ENCODE data around the gene CELF2.

Gene CELF2

DNA sequence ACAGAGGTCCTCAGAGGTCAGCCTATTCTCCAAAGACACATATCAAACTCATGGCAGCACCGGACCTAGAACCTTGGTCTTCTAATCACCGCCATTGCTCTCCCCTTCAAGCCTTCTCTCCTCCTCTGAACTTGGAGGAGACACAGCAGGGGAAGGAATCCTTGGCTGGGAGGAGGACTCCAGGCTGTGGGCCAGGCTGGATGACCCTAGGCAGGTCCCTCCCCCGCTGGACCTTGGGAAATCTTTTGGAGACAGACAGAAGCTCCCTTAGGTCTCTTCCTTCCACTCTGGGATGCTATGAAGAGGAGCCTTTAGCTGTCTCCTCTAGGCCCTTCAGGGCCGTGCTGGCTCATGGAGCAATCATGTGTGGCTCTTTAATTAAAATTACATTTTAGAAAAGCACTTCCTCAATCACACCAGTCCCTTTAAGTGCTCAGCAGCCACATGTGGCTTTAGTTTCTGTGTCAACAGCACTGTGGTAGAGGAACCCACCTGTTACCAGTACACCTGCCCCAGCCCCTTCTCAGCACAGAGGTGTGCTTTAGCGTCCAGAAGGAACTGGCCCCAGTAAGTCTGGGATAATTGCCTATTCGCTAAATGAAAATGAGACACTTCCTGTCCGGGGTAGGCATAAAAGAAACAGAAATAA lies 238.2 kb downstream of the CELF2 start:
- no peak for DNase-seq

- DNase-seq: no peak
Observed at GRCh38 chr10:11256896-11257295, 239.2 kb downstream of the CELF2 start.

DNA sequence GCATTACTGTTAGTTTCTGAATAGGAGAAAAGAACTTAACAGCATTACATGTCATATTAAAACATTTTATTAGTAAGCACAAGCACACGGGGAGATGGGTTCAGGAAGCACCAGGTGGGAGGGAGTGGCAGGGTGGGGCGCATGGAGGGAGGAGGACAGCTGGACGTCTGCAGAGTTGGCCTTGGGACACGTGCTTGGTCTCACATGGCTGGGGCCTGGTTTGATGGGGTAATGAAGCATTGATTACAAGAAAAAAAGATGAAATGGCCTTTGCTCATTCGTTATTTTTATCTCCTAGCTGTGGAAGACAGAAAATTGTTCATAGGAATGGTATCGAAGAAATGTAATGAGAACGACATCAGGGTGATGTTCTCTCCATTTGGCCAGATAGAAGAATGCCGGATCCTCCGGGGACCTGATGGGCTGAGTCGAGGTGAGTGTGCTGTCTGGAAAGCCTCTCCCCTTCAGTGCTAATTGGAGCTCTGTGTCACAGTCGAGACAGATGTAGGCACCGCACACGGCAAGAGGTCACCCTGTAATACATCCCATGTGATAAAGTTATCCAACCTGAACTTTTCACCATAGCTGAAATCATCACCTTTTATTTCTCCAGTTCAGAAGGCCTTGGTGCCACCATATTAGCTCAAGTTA lies 239.9 kb downstream of the CELF2 start:
- DNase-seq: no peak

DNA sequence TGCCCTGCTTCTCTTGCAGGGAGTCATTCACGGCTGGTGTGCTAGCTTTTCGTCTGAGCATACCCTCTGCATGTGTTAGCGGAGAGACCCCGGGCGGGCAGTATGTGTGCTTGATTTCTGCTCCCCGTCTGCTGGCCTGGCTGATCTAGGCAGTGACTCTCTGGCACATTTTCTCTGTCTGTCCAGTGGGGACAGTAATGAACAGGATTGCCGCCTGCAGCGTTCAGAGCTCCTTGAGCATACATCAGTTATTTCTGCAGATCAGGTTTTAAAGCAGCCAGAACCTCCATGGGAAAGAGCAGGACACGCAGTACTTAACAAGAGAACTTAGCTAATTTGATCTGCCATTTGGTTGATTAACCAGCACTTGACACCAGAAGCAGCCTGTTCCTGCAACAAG lies 242.5 kb downstream of the CELF2 start:
- no peak for DNase-seq

DNA sequence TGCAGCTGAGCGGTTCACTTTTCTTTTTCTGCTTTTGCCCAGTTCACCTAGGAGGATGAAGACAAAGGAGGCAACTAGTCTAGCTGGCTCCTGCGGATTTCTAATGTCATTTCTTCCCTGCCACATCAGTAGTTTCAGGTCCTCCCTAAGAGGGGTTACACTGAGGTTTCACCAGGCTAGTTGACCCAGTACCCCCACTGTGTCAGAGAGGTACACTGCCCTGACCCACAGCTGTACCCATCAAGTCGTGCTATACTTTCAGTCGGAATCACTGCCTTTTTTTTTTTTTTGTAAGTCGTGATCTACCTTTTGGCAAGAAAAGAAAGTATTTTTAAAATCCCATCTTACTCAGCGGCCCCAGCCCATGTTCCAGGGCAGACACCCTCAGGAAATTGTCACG lies 243.5 kb downstream of the CELF2 start:
- DNase-seq: no peak

GRCh38 chr10:11261687-11262493 lies 244.2 kb downstream of the CELF2 start:
- DNase-seq: no peak

GRCh38 chr10:11262494-11263345 lies 245.0 kb downstream of the CELF2 start:
- DNase-seq: no peak

- no peak for DNase-seq
Observed at GRCh38 chr10:11263767-11264166, 246.1 kb downstream of the CELF2 start.

DNA sequence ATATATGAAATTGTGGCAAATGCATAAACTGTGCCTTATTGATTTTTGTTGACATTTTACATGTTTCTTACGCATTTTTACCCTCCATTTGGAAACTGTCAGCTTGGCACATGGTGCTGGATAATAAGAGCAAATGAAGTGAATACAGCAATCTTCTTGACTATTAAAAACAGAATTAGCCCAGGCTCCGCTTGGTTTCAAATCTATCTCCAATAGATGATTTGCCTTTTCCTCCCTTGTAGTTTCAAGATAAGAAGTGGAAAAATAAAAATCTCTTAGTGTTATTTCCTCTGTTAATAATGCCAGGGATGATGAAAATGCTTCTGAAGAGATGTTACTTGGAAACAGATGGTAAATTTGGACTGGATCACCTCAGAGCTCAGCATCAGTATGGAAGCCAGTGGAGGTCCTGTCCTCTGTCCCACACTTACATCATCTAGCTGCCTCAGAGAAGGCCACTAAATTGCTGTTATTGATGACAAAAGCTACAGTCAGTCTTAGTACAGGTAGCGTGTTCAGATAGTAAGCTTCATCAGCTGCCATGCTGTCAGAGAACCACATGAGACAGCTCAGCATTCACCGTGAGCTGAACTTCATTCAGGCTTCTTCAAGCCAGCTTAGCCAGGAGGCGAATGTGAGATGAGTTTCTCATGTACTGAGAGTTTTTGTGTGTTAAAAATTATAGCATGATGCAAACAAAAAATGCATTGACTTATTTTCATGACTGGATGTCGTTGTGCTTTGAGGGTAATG lies 246.8 kb downstream of the CELF2 start:
- no peak for DNase-seq

DNA sequence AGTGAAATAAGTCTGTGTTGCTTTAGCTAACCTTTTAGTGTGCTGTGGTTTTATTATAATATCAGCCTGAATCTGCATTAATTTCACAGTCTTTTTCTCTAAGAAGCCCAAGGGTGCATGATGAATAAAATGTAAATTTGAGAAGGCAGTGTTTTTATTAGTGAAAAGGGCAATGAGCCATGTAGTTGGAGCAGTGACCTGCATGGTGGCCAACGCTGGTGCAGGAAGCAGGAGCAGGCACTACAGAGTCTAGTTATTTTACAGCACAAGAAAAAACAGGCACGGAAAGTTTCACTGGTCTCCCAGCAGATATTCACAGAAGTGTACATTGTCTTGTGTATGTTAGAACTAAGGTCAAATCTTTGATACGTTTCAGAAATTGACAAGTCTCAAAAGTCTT lies 247.8 kb downstream of the CELF2 start:
- no peak for DNase-seq

- no peak for DNase-seq
Observed at GRCh38 chr10:11266426-11266825, 248.8 kb downstream of the CELF2 start.

DNA sequence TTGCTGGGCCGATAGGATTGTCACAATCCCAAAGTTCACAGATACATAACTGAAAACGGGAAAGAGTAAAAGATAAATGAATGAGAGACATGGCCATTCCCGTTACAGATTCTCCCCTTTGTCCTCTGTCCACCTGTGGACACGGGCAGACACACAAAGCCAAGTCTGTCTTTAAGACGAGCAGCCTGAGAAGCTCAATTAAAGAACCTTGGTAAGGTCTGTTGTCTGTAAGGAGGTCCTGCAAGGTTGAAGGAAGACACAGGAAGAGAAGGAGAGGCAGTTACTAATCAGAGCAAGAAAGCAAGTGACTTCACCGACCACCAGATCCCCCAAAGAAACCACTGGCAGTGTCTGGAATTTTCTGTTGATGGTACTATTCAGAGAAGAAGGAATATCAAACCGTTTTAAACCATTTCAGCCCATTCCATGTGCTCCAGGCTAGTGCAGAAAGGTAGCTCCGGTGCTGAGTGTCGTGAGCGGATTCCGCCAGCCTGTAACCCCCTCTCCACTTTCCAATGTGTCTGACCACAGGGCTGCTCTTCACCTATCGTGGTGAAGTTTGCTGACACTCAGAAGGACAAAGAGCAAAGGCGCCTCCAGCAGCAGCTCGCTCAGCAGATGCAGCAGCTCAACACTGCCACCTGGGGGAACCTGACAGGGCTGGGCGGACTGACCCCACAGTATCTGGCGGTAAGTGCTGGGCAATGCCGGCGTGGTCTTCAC lies 252.6 kb downstream of the CELF2 start:
- DNase-seq: peak; percentile 74 to 75

DNA sequence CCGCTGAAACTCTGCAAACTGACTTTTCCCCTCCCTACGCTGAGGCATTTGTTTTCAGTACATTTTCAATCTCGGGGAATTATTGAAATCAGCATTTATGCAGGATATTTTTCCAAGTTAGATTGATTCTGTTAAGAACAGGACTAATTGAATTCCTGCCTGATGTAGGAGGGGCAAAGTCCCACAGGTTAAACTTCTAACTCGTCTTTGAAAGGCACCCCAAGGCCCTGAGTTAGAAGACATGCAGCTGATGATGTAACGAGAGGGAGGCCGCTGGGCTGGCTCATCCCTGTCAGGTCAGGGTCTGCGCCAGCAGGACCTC lies 253.1 kb downstream of the CELF2 start:
- DNase-seq: no peak

GRCh38 chr10:11272915-11273389 lies 255.3 kb downstream of the CELF2 start:
- DNase-seq: no peak

DNA sequence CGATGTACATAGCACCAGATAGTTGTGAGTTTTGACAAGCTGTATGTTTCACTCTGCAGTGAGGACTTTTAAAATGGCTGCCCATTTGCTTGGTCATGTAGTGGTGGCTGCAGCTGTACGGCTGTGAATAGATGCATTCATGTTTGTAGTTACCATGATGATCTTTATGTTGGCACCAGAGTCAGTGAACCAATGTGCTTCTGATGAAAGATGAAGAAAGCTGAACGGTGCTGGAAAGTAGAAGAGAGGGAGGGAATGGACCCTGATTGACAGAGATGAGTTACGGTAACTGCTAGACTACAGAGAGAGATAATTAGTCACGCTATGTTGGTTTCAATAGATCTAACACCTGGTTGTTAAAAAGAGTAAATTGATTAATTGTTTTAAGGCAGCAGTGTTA lies 256.8 kb downstream of the CELF2 start:
- no peak for DNase-seq

- no peak for DNase-seq
Observed at GRCh38 chr10:11275651-11276050, 258.0 kb downstream of the CELF2 start.

DNA sequence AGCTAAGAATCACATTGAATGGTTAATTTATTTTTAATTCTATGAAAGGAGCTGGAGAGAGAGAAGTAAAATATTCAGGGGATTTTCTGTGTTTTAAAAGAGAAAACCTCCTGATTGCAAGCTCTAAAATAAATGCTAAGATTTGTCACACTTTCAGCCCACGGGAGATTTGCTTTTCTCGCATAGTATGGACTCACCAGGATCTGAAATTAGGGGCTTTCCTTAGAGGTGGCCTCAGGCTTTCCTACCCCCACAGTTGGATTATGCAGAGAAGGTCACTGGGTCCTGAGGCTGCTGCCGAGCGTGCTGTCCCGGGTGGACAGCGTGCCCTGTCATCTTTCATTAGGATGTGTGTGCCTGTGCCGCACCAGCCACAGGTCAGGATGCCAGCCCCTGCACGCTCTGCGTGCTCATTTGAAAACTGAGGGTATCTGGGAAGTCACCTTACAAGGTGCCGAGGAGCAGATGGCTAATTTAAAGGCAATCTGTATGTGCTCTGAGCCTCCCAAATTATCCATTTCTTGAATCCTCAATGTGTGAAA lies 258.8 kb downstream of the CELF2 start:
- no peak for DNase-seq

GRCh38 chr10:11279314-11279713 lies 261.6 kb downstream of the CELF2 start:
- DNase-seq: no peak

GRCh38 chr10:11280187-11280932 lies 262.7 kb downstream of the CELF2 start:
- no peak for DNase-seq

GRCh38 chr10:11282156-11282555 lies 264.5 kb downstream of the CELF2 start:
- no peak for DNase-seq

GRCh38 chr10:11282661-11283060 lies 265.0 kb downstream of the CELF2 start:
- DNase-seq: no peak
